GM12878 (cell line): ENCODE data around the gene PTGDR2.

Source experiments
- EED ChIP-seq: sonication (generic); IDR thresholded peaks from 2 replicates; pipeline ENCODE4 v1.6.1; 2016; ENCODE audit warnings: antibody characterized with exemption, low read depth
- MYC ChIP-seq: IDR thresholded peaks from 2 replicates; pipeline ENCODE4 v1.6.1; 2011; ENCODE audit warnings: mild to moderate bottlenecking, low read length, moderate library complexity, inconsistent platforms; ENCODE audit not compliant: insufficient read depth, insufficient replicate concordance, insufficient read length, severe bottlenecking
- NRF1 ChIP-seq: conservative IDR thresholded peaks from 2 replicates; pipeline ENCODE4 v1.6.1; 2011; ENCODE audit warnings: mild to moderate bottlenecking, low read depth, low read length, improper control_type of control experiment
- POLR2A ChIP-seq: IDR thresholded peaks from 2 replicates; pipeline ENCODE4 v1.6.1; 2011; ENCODE audit warnings: low read depth, mild to moderate bottlenecking, low read length
- POLR2AphosphoS5 ChIP-seq: IDR thresholded peaks from 2 replicates; pipeline ENCODE4 v1.6.1; 2011; ENCODE audit warnings: mild to moderate bottlenecking, low read length, inconsistent platforms
- TARDBP ChIP-seq: IDR thresholded peaks from 2 replicates; pipeline ENCODE4 v1.6.1; 2016; ENCODE audit warnings: borderline replicate concordance
- TF ChIP-seq, protein P1 (sequence below): fragments of 450-650 bp; IDR thresholded peaks from 2 replicates; pipeline ENCODE4 v1.6.1; 2017; ENCODE audit warnings: mild to moderate bottlenecking, low read depth, inconsistent platforms; ENCODE audit not compliant: poor library complexity, severe bottlenecking
- TF ChIP-seq, protein P2 (sequence below), 3 experiments: IDR thresholded peaks in 2 of 3; conservative IDR thresholded peaks in 1 of 3; 2 replicates each; pipeline ENCODE4 v1.5.1; 2011; ENCODE audit warnings: low read depth in 3 of 3, low read length in 3 of 3, mild to moderate bottlenecking in 3 of 3, control low read depth in 2 of 3, moderate library complexity in 2 of 3, inconsistent platforms in 1 of 3, mixed read lengths in 1 of 3; ENCODE audit not compliant: control insufficient read depth in 2 of 3, insufficient read depth in 1 of 3; ENCODE audit errors: extremely low read depth in 1 of 3

- no peak for TF ChIP-seq NRF1
- TF ChIP-seq, protein P1, sequence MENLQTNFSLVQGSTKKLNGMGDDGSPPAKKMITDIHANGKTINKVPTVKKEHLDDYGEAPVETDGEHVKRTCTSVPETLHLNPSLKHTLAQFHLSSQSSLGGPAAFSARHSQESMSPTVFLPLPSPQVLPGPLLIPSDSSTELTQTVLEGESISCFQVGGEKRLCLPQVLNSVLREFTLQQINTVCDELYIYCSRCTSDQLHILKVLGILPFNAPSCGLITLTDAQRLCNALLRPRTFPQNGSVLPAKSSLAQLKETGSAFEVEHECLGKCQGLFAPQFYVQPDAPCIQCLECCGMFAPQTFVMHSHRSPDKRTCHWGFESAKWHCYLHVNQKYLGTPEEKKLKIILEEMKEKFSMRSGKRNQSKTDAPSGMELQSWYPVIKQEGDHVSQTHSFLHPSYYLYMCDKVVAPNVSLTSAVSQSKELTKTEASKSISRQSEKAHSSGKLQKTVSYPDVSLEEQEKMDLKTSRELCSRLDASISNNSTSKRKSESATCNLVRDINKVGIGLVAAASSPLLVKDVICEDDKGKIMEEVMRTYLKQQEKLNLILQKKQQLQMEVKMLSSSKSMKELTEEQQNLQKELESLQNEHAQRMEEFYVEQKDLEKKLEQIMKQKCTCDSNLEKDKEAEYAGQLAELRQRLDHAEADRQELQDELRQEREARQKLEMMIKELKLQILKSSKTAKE = no peak
- TF ChIP-seq, protein P2, sequence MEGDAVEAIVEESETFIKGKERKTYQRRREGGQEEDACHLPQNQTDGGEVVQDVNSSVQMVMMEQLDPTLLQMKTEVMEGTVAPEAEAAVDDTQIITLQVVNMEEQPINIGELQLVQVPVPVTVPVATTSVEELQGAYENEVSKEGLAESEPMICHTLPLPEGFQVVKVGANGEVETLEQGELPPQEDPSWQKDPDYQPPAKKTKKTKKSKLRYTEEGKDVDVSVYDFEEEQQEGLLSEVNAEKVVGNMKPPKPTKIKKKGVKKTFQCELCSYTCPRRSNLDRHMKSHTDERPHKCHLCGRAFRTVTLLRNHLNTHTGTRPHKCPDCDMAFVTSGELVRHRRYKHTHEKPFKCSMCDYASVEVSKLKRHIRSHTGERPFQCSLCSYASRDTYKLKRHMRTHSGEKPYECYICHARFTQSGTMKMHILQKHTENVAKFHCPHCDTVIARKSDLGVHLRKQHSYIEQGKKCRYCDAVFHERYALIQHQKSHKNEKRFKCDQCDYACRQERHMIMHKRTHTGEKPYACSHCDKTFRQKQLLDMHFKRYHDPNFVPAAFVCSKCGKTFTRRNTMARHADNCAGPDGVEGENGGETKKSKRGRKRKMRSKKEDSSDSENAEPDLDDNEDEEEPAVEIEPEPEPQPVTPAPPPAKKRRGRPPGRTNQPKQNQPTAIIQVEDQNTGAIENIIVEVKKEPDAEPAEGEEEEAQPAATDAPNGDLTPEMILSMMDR (IDR thresholded peaks at IDR 0.05 in 2 of 3, conservative IDR thresholded peaks at IDR 0.05 in 1 of 3; ENCODE audit: control insufficient read depth in 2 of 3, extremely low read depth in 1 of 3, insufficient read depth in 1 of 3, low read depth in 3 of 3, low read length in 3 of 3) = no peak
- TF ChIP-seq EED = no peak
- TF ChIP-seq POLR2AphosphoS5 = no peak
- TF ChIP-seq POLR2A = no peak
- no peak for TF ChIP-seq TARDBP
- no peak for TF ChIP-seq MYC
Measured at GRCh38 chr11:60803273-60803936, 52.3 kb downstream of the PTGDR2 start.
